RWPE2 (cell line): Measurements from ENCODE around the gene FRMPD2.

ENCODE experiments used
- ATAC-seq: fragments of 200-7000 bp; cut with Tn5 transposase; 3 replicates; pipeline ENCODE4 v1.9.1; 2021; ENCODE audit warnings: low read depth
- DNase-seq: peaks from one replicate; pipeline ENCODE4 v3.0.0-alpha.2; 2020; ENCODE audit warnings: low spot score
- H3K27ac ChIP-seq: fragments of 450-650 bp; 2 replicates; pipeline ENCODE4 v1.5.1; 2017; ENCODE audit warnings: mild to moderate bottlenecking; ENCODE audit not compliant: poor library complexity, severe bottlenecking
- H3K27me3 ChIP-seq: fragments of 250-450 bp; sonication (Bioruptor Pico); 2 replicates; pipeline ENCODE4 v1.5.1; 2021; ENCODE audit warnings: mild to moderate bottlenecking, moderate library complexity; ENCODE audit not compliant: insufficient read depth, poor library complexity, severe bottlenecking
- H3K36me3 ChIP-seq: fragments of 250-450 bp; sonication (Bioruptor Pico); 2 replicates; pipeline ENCODE4 v1.5.1; 2020; ENCODE audit warnings: low read depth, mild to moderate bottlenecking, moderate library complexity
- H3K4me1 ChIP-seq: fragments of 250-450 bp; sonication (Bioruptor Pico); 2 replicates; pipeline ENCODE4 v1.5.1; 2021; ENCODE audit warnings: mild to moderate bottlenecking, moderate library complexity; ENCODE audit not compliant: insufficient read depth, poor library complexity, severe bottlenecking
- H3K4me3 ChIP-seq: fragments of 250-450 bp; sonication (Bioruptor Pico); 2 replicates; pipeline ENCODE4 v1.5.1; 2021; ENCODE audit warnings: mild to moderate bottlenecking, moderate library complexity; ENCODE audit not compliant: severe bottlenecking
- H3K9me3 ChIP-seq: fragments of 250-450 bp; sonication (Bioruptor Pico); 2 replicates; pipeline ENCODE4 v1.5.1; 2021; ENCODE audit warnings: mild to moderate bottlenecking, moderate library complexity; ENCODE audit not compliant: severe bottlenecking
- CTCF ChIP-seq: fragments of 450-650 bp; IDR thresholded peaks from one replicate; pipeline ENCODE4 v1.5.1; 2017; ENCODE audit warnings: mild to moderate bottlenecking, moderate library complexity; ENCODE audit not compliant: poor library complexity, severe bottlenecking

The FRMPD2 gene

GRCh38 chr10:48296576-48297098 lies 22.1 kb upstream of the FRMPD2 start:
- Histone ChIP-seq H3K27me3 (no peaks in the 10 kb centered on the region), H3K9me3 (no peaks in the 10 kb centered on the region), H3K36me3 (no peaks in the 10 kb centered on the region), H3K4me3 (no peak overlapping the region), H3K27ac (no peak overlapping the region), H3K4me1 (no peaks in the 10 kb centered on the region)
- TF ChIP-seq CTCF: no peak
- no peak for DNase-seq
- ATAC-seq: no peak

DNA sequence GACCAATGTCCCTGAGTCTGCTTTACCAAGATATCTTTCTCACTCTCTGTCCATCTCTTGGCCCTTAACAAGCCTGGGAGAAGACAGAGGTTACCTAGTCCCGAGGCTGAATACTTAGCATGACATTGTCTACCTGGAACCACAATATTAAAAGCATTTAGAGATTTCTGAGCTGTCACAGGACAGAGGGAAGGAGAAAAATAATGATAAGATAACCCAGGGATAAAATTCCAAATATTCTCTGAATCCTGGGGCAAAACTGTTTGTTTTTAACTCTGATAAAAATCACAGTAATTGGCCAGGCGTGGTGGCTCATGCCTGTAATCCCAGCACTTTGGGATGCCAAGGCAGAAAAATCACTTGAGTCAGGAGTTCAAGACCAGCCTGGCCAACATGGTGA lies 19.9 kb upstream of the FRMPD2 start:
- TF ChIP-seq CTCF: no peak
- Histone ChIP-seq H3K36me3 (no peaks in the 10 kb centered on the region), H3K9me3 (no peaks in the 10 kb centered on the region), H3K27me3 (no peaks in the 10 kb centered on the region), H3K4me3 (no peak overlapping the region), H3K27ac (no peak overlapping the region), H3K4me1 (no peaks in the 10 kb centered on the region)
- no peak for DNase-seq
- no peak for ATAC-seq

DNA sequence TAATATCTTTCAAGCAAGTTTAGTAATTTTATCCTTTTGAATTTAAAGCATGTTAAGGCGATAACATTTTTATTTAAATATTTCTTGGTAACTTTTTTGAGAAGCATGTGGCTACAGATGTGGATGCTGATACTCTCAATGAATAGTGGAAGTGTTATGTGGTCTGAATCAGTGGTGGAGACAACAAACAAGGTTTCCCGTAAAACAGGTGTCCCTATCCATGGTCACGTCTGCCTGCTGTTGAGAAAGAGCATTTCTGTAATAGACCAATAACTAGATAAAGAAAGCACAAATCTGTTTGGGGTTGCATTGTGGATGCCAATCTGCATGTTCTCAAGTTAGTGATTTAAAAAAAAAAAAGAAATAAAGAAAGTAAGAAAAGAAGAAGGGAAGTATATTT lies 18.1 kb upstream of the FRMPD2 start:
- no peak overlapping the region for H3K27ac ChIP-seq
- H3K36me3 ChIP-seq: no peaks in the 10 kb centered on the region
- TF ChIP-seq CTCF: no peak
- no peaks in the 10 kb centered on the region for H3K27me3 ChIP-seq
- H3K4me3 ChIP-seq: no peak overlapping the region
- H3K4me1 ChIP-seq: no peaks in the 10 kb centered on the region
- DNase-seq (no peak), ATAC-seq (no peak)
- H3K9me3 ChIP-seq: no peaks in the 10 kb centered on the region

DNA sequence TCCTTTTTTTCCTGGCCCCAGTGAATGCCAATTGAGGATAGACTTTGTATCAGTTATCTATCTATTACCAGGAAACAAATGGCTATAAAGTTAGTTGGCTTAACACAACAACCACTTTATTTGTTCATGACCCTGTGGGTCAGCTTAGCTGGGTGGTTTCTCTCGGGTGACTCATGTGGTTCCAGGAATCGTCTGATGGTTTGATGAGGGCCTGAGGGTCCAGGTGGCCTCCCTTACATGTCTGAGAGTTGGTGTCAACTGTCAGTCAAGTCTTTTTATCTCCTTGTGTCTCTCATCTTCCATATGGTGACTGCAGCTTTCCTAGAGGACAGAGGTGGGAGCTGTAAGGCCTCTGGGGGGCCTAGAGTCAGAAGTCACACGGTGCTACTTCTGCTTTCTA lies 16.7 kb upstream of the FRMPD2 start:
- DNase-seq (no peak), ATAC-seq (no peak)
- TF ChIP-seq CTCF: no peak
- Histone ChIP-seq H3K9me3 (no peaks in the 10 kb centered on the region), H3K36me3 (no peaks in the 10 kb centered on the region), H3K4me3 (no peak overlapping the region), H3K27me3 (no peaks in the 10 kb centered on the region), H3K27ac (no peak overlapping the region), H3K4me1 (no peaks in the 10 kb centered on the region)

- no peaks in the 10 kb centered on the region for H3K36me3 ChIP-seq
- H3K4me3 ChIP-seq: no peak overlapping the region
- no peaks in the 10 kb centered on the region for H3K4me1 ChIP-seq
- H3K27ac ChIP-seq: no peak overlapping the region
- no peak for TF ChIP-seq CTCF
- no peak for DNase-seq
- no peaks in the 10 kb centered on the region for H3K9me3 ChIP-seq
- H3K27me3 ChIP-seq: no peaks in the 10 kb centered on the region
- ATAC-seq: no peak
These were observed 15.8 kb upstream of the FRMPD2 start for GRCh38 chr10:48290286-48290685.
